Endothelial cell of umbilical vein (primary cell): ENCODE results near the gene RANBP1.

ENCODE experiments used
- CTCF ChIP-seq, 2 donors: IDR thresholded peaks; 1 replicate in 1 of 2; 2 replicates in 1 of 2; pipeline ENCODE4 v1.5.1; 2011; ENCODE audit warnings: low read length in 2 of 2, mild to moderate bottlenecking in 2 of 2, moderate library complexity in 2 of 2, control low read depth in 1 of 2, inconsistent platforms in 1 of 2, low read depth in 1 of 2; ENCODE audit not compliant: insufficient read depth in 1 of 2; ENCODE audit errors: extremely low read depth in 1 of 2
- EZH2 ChIP-seq: IDR thresholded peaks from 2 replicates; pipeline ENCODE4 v1.6.1; 2012; ENCODE audit warnings: borderline replicate concordance, low read depth, mild to moderate bottlenecking, moderate library complexity, low read length, inconsistent platforms; ENCODE audit not compliant: severe bottlenecking
- GATA2 ChIP-seq: IDR thresholded peaks from 2 replicates; pipeline ENCODE4 v1.7.0; 2011; ENCODE audit warnings: low read depth, mild to moderate bottlenecking, moderate library complexity, mixed read lengths, low read length; ENCODE audit not compliant: insufficient read length, insufficient read depth
- MYC ChIP-seq: IDR thresholded peaks from one replicate; pipeline ENCODE4 v1.6.1; 2011; ENCODE audit warnings: mild to moderate bottlenecking, low read depth, low read length
- POLR2AphosphoS5 ChIP-seq: IDR thresholded peaks from 2 replicates; pipeline ENCODE4 v1.6.1; 2012; ENCODE audit warnings: low read depth, mild to moderate bottlenecking, control low read depth, low read length, moderate library complexity; ENCODE audit not compliant: insufficient read depth

DNA sequence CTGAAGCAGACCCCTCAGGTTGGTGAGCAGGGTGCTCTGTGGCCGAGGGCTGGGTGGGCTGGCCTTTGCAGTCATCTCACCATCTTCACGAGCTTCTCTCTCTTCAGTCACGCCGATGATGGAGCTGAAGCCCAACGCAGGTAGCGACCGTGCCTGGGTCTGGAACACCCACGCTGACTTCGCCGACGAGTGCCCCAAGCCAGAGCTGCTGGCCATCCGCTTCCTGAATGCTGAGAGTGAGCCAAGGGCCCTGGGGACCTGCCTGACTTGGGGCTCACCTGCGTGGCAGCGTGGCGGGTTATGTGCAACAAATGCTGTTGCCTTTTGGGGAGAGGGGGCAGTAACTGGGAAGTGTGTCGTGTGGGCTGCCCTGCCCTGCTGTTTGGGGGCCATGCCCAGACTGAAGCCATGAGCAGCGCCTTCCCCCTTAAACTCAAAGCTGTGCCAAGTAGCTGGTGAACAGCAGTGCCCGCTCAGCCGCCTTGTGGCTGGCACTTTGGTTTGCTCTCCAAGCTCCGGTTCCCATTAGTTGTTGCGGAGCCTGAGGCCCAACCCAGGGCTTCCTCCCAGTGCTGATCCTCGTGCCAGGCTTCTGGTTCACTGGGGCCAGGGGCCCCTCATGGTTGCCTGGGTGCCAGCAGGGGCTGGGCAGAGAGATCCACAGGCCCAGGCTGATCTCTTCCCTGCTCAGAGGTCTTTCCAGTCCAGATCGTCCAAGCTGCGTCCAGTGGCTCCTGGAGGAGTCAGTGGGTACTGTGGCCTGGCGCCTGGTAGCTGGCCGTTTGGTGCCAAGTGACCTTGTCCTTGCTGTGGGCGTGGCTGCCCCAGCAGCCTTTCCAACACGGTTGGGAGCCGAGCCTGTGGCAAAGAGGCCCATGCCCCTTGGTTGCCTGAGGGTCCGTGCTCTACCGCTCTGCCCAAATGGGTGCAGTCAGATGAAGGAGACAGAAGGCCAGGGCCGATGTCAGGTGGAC is 9.6 kb downstream of the RANBP1 start:
- TF ChIP-seq CTCF (IDR thresholded peaks at IDR 0.05; ENCODE audit: extremely low read depth in 1 of 2, insufficient read depth in 1 of 2, low read depth in 1 of 2, low read length in 2 of 2) (no peak), EZH2 (no peak), POLR2AphosphoS5 (no peak), GATA2 (no peak), MYC (no peak)
